ENCODE results near the gene MCF2L2. TPM values are rescaled to one million over a fixed set of nuclear protein-coding genes. Genes with fewer than 3 reads are reported as not detected.

Gene MCF2L2
- total and polyA plus RNA-seq, 2 donors (not counting 3 experiments of a cell fraction or from before 2014, with no cell fraction given), result 0.15 to 1.1 TPM

- no peak overlapping the region for H2AFZ ChIP-seq (ENCODE audit: low read depth, low read length)
- no peak for TF ChIP-seq GATA2 (IDR thresholded peaks at IDR 0.05; ENCODE audit: insufficient read depth, insufficient read length, low read depth, low read length)
- TF ChIP-seq JUN (IDR thresholded peaks at IDR 0.05; ENCODE audit: borderline replicate concordance, insufficient read depth, insufficient read length, low read depth), result no peak
- no peak for TF ChIP-seq EZH2 (IDR thresholded peaks at IDR 0.05; ENCODE audit: borderline replicate concordance, low read depth, low read length, severe bottlenecking)
- TF ChIP-seq MAX (IDR thresholded peaks at IDR 0.05; ENCODE audit: insufficient read depth, insufficient read length), result no peak
- no peak for TF ChIP-seq CTCF (IDR thresholded peaks at IDR 0.05; ENCODE audit: extremely low read depth in 1 of 2, insufficient read depth in 1 of 2, low read depth in 1 of 2, low read length in 2 of 2)
- no peak for TF ChIP-seq POLR2AphosphoS5 (IDR thresholded peaks at IDR 0.05; ENCODE audit: insufficient read depth, low read depth, low read length)
- TF ChIP-seq FOS (IDR thresholded peaks at IDR 0.05; ENCODE audit: borderline replicate concordance, insufficient read depth, low read length), result no peak
- no peak for TF ChIP-seq POLR2A (IDR thresholded peaks at IDR 0.05; ENCODE audit: low read depth, low read length)
- TF ChIP-seq MYC (IDR thresholded peaks at IDR 0.05; ENCODE audit: low read depth, low read length), result no peak
- no peaks in the 10 kb centered on the region for H3K4me1 ChIP-seq (ENCODE audit: control insufficient read depth, extremely low read depth, insufficient read depth, low read length)
- dilution Hi-C loops (cut with MboI; ENCODE audit: extremely low pct_ligation_motif_present, low sequenced_read_pairs), result no loop called here
- intact Hi-C loops (cut with micrococcal nuclease), result no loop called here
- no peak overlapping the region for H3K4me2 ChIP-seq (ENCODE audit: insufficient read depth, low read length)
- H3K36me3 ChIP-seq (ENCODE audit: control insufficient read depth in 2 of 2, extremely low read depth in 1 of 2, insufficient read depth in 2 of 2, low read length in 2 of 2), result no peaks in the 10 kb centered on the region
- no TSS peak for BruUV-seq (replicated peaks)
- H3K9me3 ChIP-seq (replicated peaks; ENCODE audit: control insufficient read depth, insufficient read depth, low read length), result no peaks in the 10 kb centered on the region
- H3K79me2 ChIP-seq (ENCODE audit: control insufficient read depth, insufficient read depth, low read length), result no peaks in the 10 kb centered on the region
- no peak for DNase-seq (ENCODE audit: low read depth, low spot score)
- no peak overlapping the region for H3K9ac ChIP-seq (replicated peaks; ENCODE audit: extremely low read depth, insufficient read depth, low read length)
- no peaks in the 10 kb centered on the region for H4K20me1 ChIP-seq (replicated peaks; ENCODE audit: control insufficient read depth, extremely low read depth, insufficient read depth, low read length)
- no peak overlapping the region for H3K4me3 ChIP-seq (replicated peaks in 1 of 3; ENCODE audit: insufficient read depth in 1 of 3, low read depth in 1 of 3, low read length in 3 of 3)
- ChIA-PET POLR2A (no interaction called here), CTCF (interaction anchor here (1.1 kb wide), 1 partner anchor 73 kb away, joined by 3 read pairs; no protein-coding TSS in a partner anchor)
- FAIRE-seq, result no peak
- no peaks in the 10 kb centered on the region for H3K9me1 ChIP-seq (replicated peaks; ENCODE audit: control insufficient read depth, extremely low read depth, insufficient read depth, low read length)
- H3K27ac ChIP-seq (ENCODE audit: insufficient read depth, low read depth, low read length), result no peak overlapping the region
- peaks cover 0 to 6% of the 10 kb centered on the region in 2 experiments for H3K27me3 ChIP-seq (ENCODE audit: control insufficient read depth in 2 of 2, insufficient read depth in 2 of 2, low read length in 2 of 2)
These were observed 216.3 kb downstream of the MCF2L2 start for GRCh38 chr3:183212096-183212495.
